K562 (cell line): ENCODE data around the gene RPS6KA2. TPM values are rescaled to one million over a fixed set of nuclear protein-coding genes. Genes with fewer than 3 reads are reported as not detected.

Source experiments
- RAD51 ChIP-seq: fragments of 450-650 bp; IDR thresholded peaks from 2 replicates; pipeline ENCODE4 v1.7.1; 2016; ENCODE audit warnings: low read depth, mild to moderate bottlenecking, borderline replicate concordance
- REST ChIP-seq, 2 experiments: fragments of 450-650 bp; formaldehyde crosslinking in 1 of 2; IDR thresholded peaks; 2 replicates each; pipeline versions ENCODE4 v1.4.0 to v1.6.1; 2014 to 2020; ENCODE audit warnings: mild to moderate bottlenecking in 2 of 2, borderline replicate concordance in 1 of 2, low read depth in 1 of 2
- SIN3B ChIP-seq: fragments of 450-650 bp; IDR thresholded peaks from 2 replicates; pipeline ENCODE4 v1.6.1; 2017; ENCODE audit warnings: low read depth, mild to moderate bottlenecking, moderate library complexity
- THAP7 ChIP-seq: fragments of 250-450 bp; sonication (Bioruptor Pico); IDR thresholded peaks from 2 replicates; pipeline ENCODE4 v1.5.0; 2021
- ZNF785 ChIP-seq: fragments of 250-450 bp; sonication (Bioruptor Pico); IDR thresholded peaks from 2 replicates; pipeline ENCODE4 v1.4.0; 2020; ENCODE audit warnings: mild to moderate bottlenecking
- polyA plus RNA-seq, 8 experiments: library from polyadenylated mRNA; depleted of rRNA in 4 of 8; stranded (reverse) in 5 of 8; unstranded in 3 of 8; fragments of >200 nt; fragmentation: Nextera tagmentation in 2 of 8; fragmentation: Illumina TruSeq in 1 of 8; extraction: Ambion mirVana in 2 of 8; extraction: Trizol in 1 of 8; gene quantifications; 2 replicates each; pipeline versions ENCODE4 v1.2.1 to v1.2.3, GENCODE V29; 2011 to 2014; ENCODE audit warnings: inconsistent platforms in 1 of 8, missing spikeins in 1 of 8
- total RNA-seq, 7 experiments: library from RNA; depleted of rRNA in 6 of 7; stranded (reverse); fragments of >200 nt in 6 of 7; fragmentation: Illumina TruSeq in 2 of 7; extraction: Trizol in 2 of 7; gene quantifications; 2 replicates each; pipeline versions ENCODE4 v1.2.1 to v1.2.3, GENCODE V29; 2011 to 2021; ENCODE audit warnings: low replicate concordance in 1 of 7

The RPS6KA2 gene
- total and polyA plus RNA-seq, 9 of the 15 experiments (the other 6 are each of a cell fraction or from before 2014, with no cell fraction given) = 0.29 to 1.00 (median 0.53) TPM

GRCh38 chr6:166586424-166587156 lies 40.5 kb downstream of the RPS6KA2 start, which contains the start of gene RAMACL (continued):
- TF ChIP-seq REST (IDR thresholded peaks at IDR 0.05; ENCODE audit: borderline replicate concordance) = peak; percentile 34; the same call in 1 of the 2 replicates
- no peak for TF ChIP-seq REST (CRISPR knock-in tag; IDR thresholded peaks at IDR 0.05; ENCODE audit: low read depth)
- no peak for TF ChIP-seq ZNF785 (CRISPR knock-in tag)
- no peak for TF ChIP-seq SIN3B
- no peak for TF ChIP-seq THAP7 (CRISPR knock-in tag)
- peak; percentile 92 for TF ChIP-seq RAD51
- TF ChIP-seq, all 486 proteins: peak for 20
